ENCODE results near the gene THRB. TPM values are rescaled to one million over a fixed set of nuclear protein-coding genes. Genes with fewer than 3 reads are reported as not detected.
"Not testable (repeated sequence)": the region's sequence is repeated elsewhere in the genome, so short reads cannot be mapped to it uniquely, and the experiment has no call there.

The THRB gene
- total RNA-seq, 1 donor = 0.36 TPM

DNA sequence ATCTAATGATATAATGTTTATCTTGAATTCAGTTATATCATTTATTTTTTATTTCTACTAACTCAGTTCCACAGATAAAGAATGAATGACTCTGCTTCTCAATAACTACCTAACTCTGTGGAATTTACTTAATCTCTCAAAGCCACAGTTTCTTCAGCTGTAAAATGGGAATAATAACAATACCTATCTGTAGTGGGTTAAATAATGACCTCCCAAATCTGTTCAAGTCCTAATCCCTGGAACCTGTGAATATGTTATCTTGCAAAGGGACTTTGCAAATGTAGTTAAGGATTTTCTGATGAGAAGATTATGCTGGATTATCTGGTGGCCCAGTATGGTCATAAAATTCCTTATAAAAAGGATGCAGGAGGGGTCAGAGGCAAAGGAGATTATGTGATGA lies 61.7 kb downstream of the THRB start:
- no peaks in the 10 kb centered on the region for H3K36me3 ChIP-seq (ENCODE audit: insufficient read depth, low read length)

DNA sequence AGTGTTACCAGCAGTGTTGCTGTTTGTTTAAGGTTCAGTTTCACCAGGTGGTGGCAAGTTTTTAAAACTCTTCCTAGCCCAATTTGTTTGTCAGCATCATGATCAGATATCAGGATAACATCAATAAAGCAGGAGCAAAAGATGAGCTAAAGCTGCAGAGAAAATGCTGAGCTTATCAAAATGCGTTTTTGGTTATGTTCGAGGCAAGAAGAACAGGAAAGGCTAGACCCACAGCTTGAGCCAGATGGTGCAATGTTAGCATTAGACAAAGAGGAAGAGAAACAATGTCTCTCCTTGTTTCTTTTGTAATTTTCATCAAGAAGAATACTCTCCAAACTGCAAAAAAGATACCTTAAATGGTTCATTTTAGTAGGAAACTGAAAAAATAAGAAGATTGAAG lies 66.2 kb downstream of the THRB start:
- no peak for DNase-seq (ENCODE audit: insufficient read length, low spot score, missing footprints)
- Histone ChIP-seq H3K4me1 (ENCODE audit: insufficient read depth, low read length) (no peaks in the 10 kb centered on the region), H3K9me3 (ENCODE audit: low read depth, low read length) (no peaks in the 10 kb centered on the region), H3K27ac (ENCODE audit: low read depth, low read length) (no peak overlapping the region), H3K79me2 (ENCODE audit: insufficient read depth, low read length) (no peaks in the 10 kb centered on the region), H4K20me1 (ENCODE audit: insufficient read depth, low read length) (no peaks in the 10 kb centered on the region), H3K4me2 (ENCODE audit: insufficient read depth, low read length) (no peak overlapping the region), H3K36me3 (ENCODE audit: insufficient read depth, low read length) (no peaks in the 10 kb centered on the region), H3K4me3 (ENCODE audit: insufficient read depth, low read length) (no peak overlapping the region), H2AFZ (ENCODE audit: low read length) (no peak overlapping the region), H3K27me3 (ENCODE audit: insufficient read depth, low read length) (no peaks in the 10 kb centered on the region)
- TF ChIP-seq, protein P1, sequence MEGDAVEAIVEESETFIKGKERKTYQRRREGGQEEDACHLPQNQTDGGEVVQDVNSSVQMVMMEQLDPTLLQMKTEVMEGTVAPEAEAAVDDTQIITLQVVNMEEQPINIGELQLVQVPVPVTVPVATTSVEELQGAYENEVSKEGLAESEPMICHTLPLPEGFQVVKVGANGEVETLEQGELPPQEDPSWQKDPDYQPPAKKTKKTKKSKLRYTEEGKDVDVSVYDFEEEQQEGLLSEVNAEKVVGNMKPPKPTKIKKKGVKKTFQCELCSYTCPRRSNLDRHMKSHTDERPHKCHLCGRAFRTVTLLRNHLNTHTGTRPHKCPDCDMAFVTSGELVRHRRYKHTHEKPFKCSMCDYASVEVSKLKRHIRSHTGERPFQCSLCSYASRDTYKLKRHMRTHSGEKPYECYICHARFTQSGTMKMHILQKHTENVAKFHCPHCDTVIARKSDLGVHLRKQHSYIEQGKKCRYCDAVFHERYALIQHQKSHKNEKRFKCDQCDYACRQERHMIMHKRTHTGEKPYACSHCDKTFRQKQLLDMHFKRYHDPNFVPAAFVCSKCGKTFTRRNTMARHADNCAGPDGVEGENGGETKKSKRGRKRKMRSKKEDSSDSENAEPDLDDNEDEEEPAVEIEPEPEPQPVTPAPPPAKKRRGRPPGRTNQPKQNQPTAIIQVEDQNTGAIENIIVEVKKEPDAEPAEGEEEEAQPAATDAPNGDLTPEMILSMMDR (IDR thresholded peaks at IDR 0.05; ENCODE audit: extremely low read depth, low read depth, low read length) = no peak

More for the DNA sequence above, 61.7 kb downstream of the THRB start:
- no peak overlapping the region for H3K4me2 ChIP-seq (ENCODE audit: insufficient read depth, low read length)
- no peaks in the 10 kb centered on the region for H4K20me1 ChIP-seq (ENCODE audit: insufficient read depth, low read length)
- no peaks in the 10 kb centered on the region for H3K27me3 ChIP-seq (ENCODE audit: insufficient read depth, low read length)
- H3K4me1 ChIP-seq (ENCODE audit: insufficient read depth, low read length) = no peaks in the 10 kb centered on the region
- no peaks in the 10 kb centered on the region for H3K79me2 ChIP-seq (ENCODE audit: insufficient read depth, low read length)
- H3K4me3 ChIP-seq (ENCODE audit: insufficient read depth, low read length) = no peak overlapping the region
- TF ChIP-seq, protein P1 (IDR thresholded peaks at IDR 0.05; ENCODE audit: extremely low read depth, low read depth, low read length) = no peak
- no peak overlapping the region for H2AFZ ChIP-seq (ENCODE audit: low read length)
- no peak for DNase-seq (ENCODE audit: insufficient read length, low spot score, missing footprints)
- H3K9me3 ChIP-seq (ENCODE audit: low read depth, low read length) = no peaks in the 10 kb centered on the region
- no peak overlapping the region for H3K27ac ChIP-seq (ENCODE audit: low read depth, low read length)

DNA sequence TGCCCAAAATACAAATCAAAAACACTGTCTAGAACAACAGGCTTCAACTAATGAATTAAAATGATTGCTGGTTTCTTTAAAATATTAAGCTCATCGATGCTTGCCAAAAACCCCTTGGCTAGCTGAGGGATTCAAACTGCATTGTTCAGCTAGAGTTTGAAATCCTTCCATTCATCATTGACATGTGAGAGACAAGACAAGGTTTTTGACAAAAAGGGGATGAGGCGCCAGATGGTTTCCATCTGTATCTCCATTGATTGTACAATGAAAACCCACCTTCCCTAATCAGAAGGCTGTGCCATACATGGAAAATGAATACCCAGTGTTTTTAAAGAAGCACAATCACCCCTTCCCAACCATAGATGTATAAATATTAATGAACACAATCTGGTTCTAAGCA lies 67.8 kb downstream of the THRB start:
- H3K79me2 ChIP-seq (ENCODE audit: insufficient read depth, low read length) = no peaks in the 10 kb centered on the region
- H4K20me1 ChIP-seq (ENCODE audit: insufficient read depth, low read length) = no peaks in the 10 kb centered on the region
- no peaks in the 10 kb centered on the region for H3K27me3 ChIP-seq (ENCODE audit: insufficient read depth, low read length)
- H3K4me3 ChIP-seq (ENCODE audit: insufficient read depth, low read length) = no peak overlapping the region
- no peaks in the 10 kb centered on the region for H3K9me3 ChIP-seq (ENCODE audit: low read depth, low read length)
- H3K36me3 ChIP-seq (ENCODE audit: insufficient read depth, low read length) = no peaks in the 10 kb centered on the region
- no peak overlapping the region for H2AFZ ChIP-seq (ENCODE audit: low read length)
- no peak for DNase-seq (ENCODE audit: insufficient read length, low spot score, missing footprints)
- TF ChIP-seq, protein P1 (IDR thresholded peaks at IDR 0.05; ENCODE audit: extremely low read depth, low read depth, low read length) = no peak
- no peak overlapping the region for H3K27ac ChIP-seq (ENCODE audit: low read depth, low read length)
- no peaks in the 10 kb centered on the region for H3K4me1 ChIP-seq (ENCODE audit: insufficient read depth, low read length)
- no peak overlapping the region for H3K4me2 ChIP-seq (ENCODE audit: insufficient read depth, low read length)

DNA sequence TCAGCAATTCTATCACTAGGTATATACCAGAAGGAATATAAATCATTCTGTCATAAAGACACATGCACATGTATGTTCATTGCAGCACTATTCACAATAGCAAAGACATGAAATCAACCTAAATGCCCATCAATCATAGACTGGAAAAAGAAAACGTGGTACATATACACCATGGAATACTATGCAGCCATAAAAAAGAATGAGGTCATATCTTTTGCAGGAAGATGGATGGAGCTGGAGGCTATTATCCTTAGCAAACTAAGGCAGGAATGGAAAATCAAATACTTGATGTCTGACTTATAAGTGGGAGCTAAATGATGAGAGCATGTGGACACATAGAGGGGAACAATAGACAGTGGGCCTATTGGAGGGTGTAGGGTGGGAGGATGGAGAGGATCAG lies 73.8 kb downstream of the THRB start:
- H3K9me3 ChIP-seq (ENCODE audit: low read depth, low read length); H2AFZ ChIP-seq (ENCODE audit: low read length); H4K20me1 ChIP-seq (ENCODE audit: insufficient read depth, low read length); H3K4me2 ChIP-seq (ENCODE audit: insufficient read depth, low read length); H3K27me3 ChIP-seq (ENCODE audit: insufficient read depth, low read length); H3K4me1 ChIP-seq (ENCODE audit: insufficient read depth, low read length); H3K4me3 ChIP-seq (ENCODE audit: insufficient read depth, low read length); H3K27ac ChIP-seq (ENCODE audit: low read depth, low read length); H3K79me2 ChIP-seq (ENCODE audit: insufficient read depth, low read length); DNase-seq (ENCODE audit: insufficient read length, low spot score, missing footprints); H3K36me3 ChIP-seq (ENCODE audit: insufficient read depth, low read length): not testable (repeated sequence)

All from osteoblast (primary cell).